GM23338 (cell line): ENCODE measurements around the gene TRIO.

Experiments
- CTCF ChIP-seq, 2 experiments: fragments of 200-600 bp in 1 of 2; sonication (generic) in 1 of 2; conservative IDR thresholded peaks; 2 replicates each; pipeline versions ENCODE4 v1.5.1 to v1.6.1; 2016 to 2017; ENCODE audit warnings: antibody characterized with exemption in 2 of 2, low read depth in 2 of 2, mild to moderate bottlenecking in 2 of 2, moderate library complexity in 1 of 2
- EZH2 ChIP-seq: fragments of 200-600 bp; sonication (generic); IDR thresholded peaks from one replicate; pipeline ENCODE4 v1.8.0; 2017; ENCODE audit warnings: antibody characterized with exemption, mild to moderate bottlenecking, low read depth; ENCODE audit not compliant: unreplicated experiment
- NANOG ChIP-seq: IDR thresholded peaks from 2 replicates; pipeline ENCODE4 v1.6.1; 2016; ENCODE audit warnings: antibody characterized with exemption, borderline replicate concordance
- POLR2AphosphoS5 ChIP-seq: IDR thresholded peaks from 2 replicates; pipeline ENCODE4 v1.6.1; 2016; ENCODE audit warnings: antibody characterized with exemption, low read depth
- REST ChIP-seq: IDR thresholded peaks from one replicate; pipeline ENCODE4 v1.6.1; 2018; ENCODE audit warnings: antibody characterized with exemption; ENCODE audit not compliant: unreplicated experiment

- TF ChIP-seq CTCF (conservative IDR thresholded peaks at IDR 0.05; ENCODE audit: low read depth in 2 of 2) (no peak), POLR2AphosphoS5 (no peak), EZH2 (no peak), REST (no peak), NANOG (no peak)
These were observed 14.0 kb upstream of the TRIO start for GRCh38 chr5:14129123-14129522.
